22Rv1 (cell line): ENCODE data around the gene GNPDA1.

ENCODE experiments used
- H3K27ac ChIP-seq: fragments of 450-650 bp; 2 replicates; pipeline ENCODE4 v1.5.1; 2017
- CTCF ChIP-seq: fragments of 450-650 bp; IDR thresholded peaks from 2 replicates; pipeline ENCODE4 v1.5.1; 2017; ENCODE audit warnings: mild to moderate bottlenecking
- ZFX ChIP-seq: fragments of 450-650 bp; IDR thresholded peaks from 2 replicates; pipeline ENCODE4 v1.6.1; 2017; ENCODE audit warnings: antibody characterized with exemption, borderline replicate concordance

Gene GNPDA1

GRCh38 chr5:141997358-141997960 is 15.4 kb downstream of the GNPDA1 start:
- TF ChIP-seq CTCF (no peak), ZFX (no peak)
- H3K27ac ChIP-seq = no peak overlapping the region

- TF ChIP-seq ZFX (no peak), CTCF (no peak)
- H3K27ac ChIP-seq = no peak overlapping the region
Measured at GRCh38 chr5:141995656-141996055, 17.2 kb downstream of the GNPDA1 start.

GRCh38 chr5:141994511-141995136 is 18.2 kb downstream of the GNPDA1 start:
- TF ChIP-seq ZFX (no peak), CTCF (no peak)
- no peak overlapping the region for H3K27ac ChIP-seq

- no peak overlapping the region for H3K27ac ChIP-seq
- TF ChIP-seq CTCF (peak; percentile 89), ZFX (no peak)
Measured at GRCh38 chr5:141992349-141992963, 20.4 kb downstream of the GNPDA1 start.

- no peak for TF ChIP-seq CTCF
- TF ChIP-seq ZFX = no peak
- H3K27ac ChIP-seq = no peak overlapping the region
Measured at GRCh38 chr5:141989720-141990119, 23.1 kb downstream of the GNPDA1 start.

GRCh38 chr5:141986072-141986471 is 26.8 kb downstream of the GNPDA1 start:
- TF ChIP-seq ZFX = no peak
- H3K27ac ChIP-seq = no peak overlapping the region

- H3K27ac ChIP-seq = no peak overlapping the region
- TF ChIP-seq CTCF = no peak
- no peak for TF ChIP-seq ZFX
Measured at GRCh38 chr5:141982626-141983025, 30.2 kb downstream of the GNPDA1 start.
